Chondrocyte (in vitro differentiated cells): Measurements from ENCODE around the gene RIMBP2. TPM values are rescaled to one million over a fixed set of nuclear protein-coding genes. Genes with fewer than 3 reads are reported as not detected.

Source experiments
- DNase-seq: peaks from one replicate; pipeline ENCODE4 v3.0.0; 2021; ENCODE audit warnings: mixed read lengths, low spot score
- H3K27ac Mint-ChIP-seq: one replicate; pipeline ENCODE4 v1.8.0; 2021; ENCODE audit warnings: mild to moderate bottlenecking, moderate library complexity, mixed read lengths; ENCODE audit not compliant: unreplicated experiment
- H3K27me3 Mint-ChIP-seq: 2 replicates; pipeline ENCODE4 v1.8.0; 2021; ENCODE audit warnings: low read depth, mixed read lengths
- H3K36me3 Mint-ChIP-seq: 2 replicates; pipeline ENCODE4 v1.8.0; 2021; ENCODE audit warnings: low read depth, mixed read lengths
- H3K4me1 Mint-ChIP-seq: 2 replicates; pipeline ENCODE4 v1.8.0; 2021; ENCODE audit warnings: low read depth, mild to moderate bottlenecking, mixed read lengths
- H3K4me3 Mint-ChIP-seq: one replicate; pipeline ENCODE4 v1.8.0; 2021; ENCODE audit warnings: mild to moderate bottlenecking, moderate library complexity, mixed read lengths; ENCODE audit not compliant: unreplicated experiment
- H3K9me3 Mint-ChIP-seq: 2 replicates; pipeline ENCODE4 v1.8.0; 2021; ENCODE audit warnings: low read depth, mixed read lengths
- CTCF ChIP-seq: fragments of 200-600 bp; sonication (generic); IDR thresholded peaks from 2 replicates; pipeline ENCODE4 v1.5.0; 2021; ENCODE audit warnings: antibody characterized with exemption, mild to moderate bottlenecking, moderate library complexity
- total RNA-seq: library from RNA; stranded (reverse); gene quantifications from 3 replicates; pipeline ENCODE4 v1.2.1, GENCODE V29; 2021

The RIMBP2 gene
- total RNA-seq, 1 donor from 2014 or later, result 0.30 TPM

- DNase-seq, result no peak
- H3K27ac Mint-ChIP-seq, result no peak overlapping the region
- no peaks in the 10 kb centered on the region for H3K36me3 Mint-ChIP-seq
- H3K27me3 Mint-ChIP-seq, result no peaks in the 10 kb centered on the region
- TF ChIP-seq CTCF, result no peak
- H3K4me1 Mint-ChIP-seq, result no peaks in the 10 kb centered on the region
- H3K4me3 Mint-ChIP-seq, result no peak overlapping the region
- H3K9me3 Mint-ChIP-seq, result no peaks in the 10 kb centered on the region
These were observed 268.5 kb downstream of the RIMBP2 start for GRCh38 chr12:130447655-130447965.

GRCh38 chr12:130446846-130447654 is 269.0 kb downstream of the RIMBP2 start:
- no peak overlapping the region for H3K27ac Mint-ChIP-seq
- H3K27me3 Mint-ChIP-seq, result no peaks in the 10 kb centered on the region
- peak; percentile 87 for DNase-seq
- H3K4me1 Mint-ChIP-seq, result no peaks in the 10 kb centered on the region
- H3K9me3 Mint-ChIP-seq, result no peaks in the 10 kb centered on the region
- no peak overlapping the region for H3K4me3 Mint-ChIP-seq
- TF ChIP-seq CTCF, result no peak
- H3K36me3 Mint-ChIP-seq, result no peaks in the 10 kb centered on the region

- Mint-ChIP-seq H3K9me3 (peaks cover 7% of the 10 kb centered on the region), H3K27ac (no peak overlapping the region), H3K27me3 (no peaks in the 10 kb centered on the region), H3K4me1 (no peaks in the 10 kb centered on the region), H3K4me3 (no peak overlapping the region), H3K36me3 (no peaks in the 10 kb centered on the region)
- TF ChIP-seq CTCF, result no peak
- DNase-seq, result peak; percentile 51
These were observed 271.1 kb downstream of the RIMBP2 start for GRCh38 chr12:130444986-130445385.

GRCh38 chr12:130444061-130444460 is 272.0 kb downstream of the RIMBP2 start:
- peak; percentile 17 for DNase-seq
- Mint-ChIP-seq H3K4me3 (no peak overlapping the region), H3K36me3 (no peaks in the 10 kb centered on the region), H3K4me1 (no peaks in the 10 kb centered on the region), H3K9me3 (peaks cover 8% of the 10 kb centered on the region), H3K27me3 (no peaks in the 10 kb centered on the region), H3K27ac (no peak overlapping the region)
- TF ChIP-seq CTCF, result no peak

- Mint-ChIP-seq H3K9me3 (peaks cover 10% of the 10 kb centered on the region), H3K27me3 (no peaks in the 10 kb centered on the region), H3K36me3 (no peaks in the 10 kb centered on the region), H3K4me1 (no peaks in the 10 kb centered on the region), H3K27ac (no peak overlapping the region), H3K4me3 (no peak overlapping the region)
- peak; percentile 84 for DNase-seq
- TF ChIP-seq CTCF, result no peak
These were observed 274.0 kb downstream of the RIMBP2 start for GRCh38 chr12:130441771-130442760.
